Camera-type eye (tissue), 1 donor: ENCODE results near the gene PAGR1. TPM values are rescaled to one million over a fixed set of nuclear protein-coding genes. Genes with fewer than 3 reads are reported as not detected.

ENCODE experiments used
- total RNA-seq: library from RNA; depleted of rRNA; stranded (reverse); fragments of >200 nt; gene quantifications from one replicate; pipeline ENCODE4 v1.2.3, GENCODE V29; 2014

PAGR1 gene
- 62.8 TPM for total RNA-seq

GRCh38 chr16:29815793-29816693, at the start of gene PAGR1:
PAGR1 (plus strand) TSS chr16:29816152; CDS start chr16:29816526, 374 bp downstream.

GRCh38 chr16:29777576-29778350, 38.2 kb upstream of the PAGR1 start, which contains the start of gene ZG16:
ZG16 (plus strand) TSS chr16:29778256; CDS start chr16:29779267, 1,011 bp downstream.

GRCh38 chr16:29790183-29790948, 25.6 kb upstream of the PAGR1 start, which contains the start of gene KIF22:
KIF22 (plus strand) TSS chr16:29790751; CDS start chr16:29790760, 9 bp downstream.

GRCh38 chr16:29806099-29806579, 9.8 kb upstream of the PAGR1 start, which contains the start of gene MAZ:
MAZ (plus strand) TSS chr16:29806529; CDS start chr16:29806702, 173 bp downstream.

GRCh38 chr16:29811896-29812665, 3.9 kb upstream of the PAGR1 start, which contains the start of gene PRRT2:
PRRT2 (plus strand) TSS chr16:29812193; CDS start chr16:29813055, 862 bp downstream.

GRCh38 chr16:29820271-29820701, 4.3 kb downstream of the PAGR1 start, which contains the start of gene MVP:
MVP (plus strand) TSS chr16:29820462; CDS start chr16:29830550, 10,088 bp downstream.

GRCh38 chr16:29862884-29863668, 47.1 kb downstream of the PAGR1 start, which contains the start of gene CDIPT:
CDIPT (minus strand) TSS chr16:29863226; CDS start chr16:29862857, 369 bp downstream.

Other genes starting within 250 kb of the PAGR1 start
- 1.3 TPM for gene SPN, start 152.9 kb upstream of the PAGR1 start, total RNA-seq
- gene QPRT, start 137.0 kb upstream of the PAGR1 start, total RNA-seq = 21.7 TPM
- gene C16orf54, start 70.2 kb upstream of the PAGR1 start, total RNA-seq = 0.44 TPM
- gene ZG16, start 37.9 kb upstream of the PAGR1 start, total RNA-seq = not detected
- gene KIF22, start 25.4 kb upstream of the PAGR1 start, total RNA-seq = 42.3 TPM
- gene MAZ, start 9.6 kb upstream of the PAGR1 start, total RNA-seq = 112 TPM
- 32.2 TPM for gene PRRT2, start 4.0 kb upstream of the PAGR1 start, total RNA-seq
- gene MVP, start 4.3 kb downstream of the PAGR1 start, total RNA-seq = 24.2 TPM
- 85.7 TPM for gene CDIPT, start 47.1 kb downstream of the PAGR1 start, total RNA-seq
- gene SEZ6L2, start 83.4 kb downstream of the PAGR1 start, total RNA-seq = 37.9 TPM
- gene ASPHD1, start 84.3 kb downstream of the PAGR1 start, total RNA-seq = 4.8 TPM
- gene KCTD13, start 110.1 kb downstream of the PAGR1 start, total RNA-seq = 29.2 TPM
- 30.3 TPM for gene TMEM219, start 145.9 kb downstream of the PAGR1 start, total RNA-seq
- 56.0 TPM for gene TAOK2, start 157.7 kb downstream of the PAGR1 start, total RNA-seq
- gene HIRIP3, start 179.5 kb downstream of the PAGR1 start, total RNA-seq = 23.4 TPM
- gene INO80E, start 180.1 kb downstream of the PAGR1 start, total RNA-seq = 72.5 TPM
- gene DOC2A, start 194.9 kb downstream of the PAGR1 start, total RNA-seq = 2.7 TPM
- not detected for gene C16orf92, start 207.0 kb downstream of the PAGR1 start, total RNA-seq
- 39.7 TPM for gene TLCD3B, start 215.1 kb downstream of the PAGR1 start, total RNA-seq
- 426 TPM for gene ALDOA, start 249.6 kb downstream of the PAGR1 start, total RNA-seq